ENCODE results near the gene MLN.

DNA sequence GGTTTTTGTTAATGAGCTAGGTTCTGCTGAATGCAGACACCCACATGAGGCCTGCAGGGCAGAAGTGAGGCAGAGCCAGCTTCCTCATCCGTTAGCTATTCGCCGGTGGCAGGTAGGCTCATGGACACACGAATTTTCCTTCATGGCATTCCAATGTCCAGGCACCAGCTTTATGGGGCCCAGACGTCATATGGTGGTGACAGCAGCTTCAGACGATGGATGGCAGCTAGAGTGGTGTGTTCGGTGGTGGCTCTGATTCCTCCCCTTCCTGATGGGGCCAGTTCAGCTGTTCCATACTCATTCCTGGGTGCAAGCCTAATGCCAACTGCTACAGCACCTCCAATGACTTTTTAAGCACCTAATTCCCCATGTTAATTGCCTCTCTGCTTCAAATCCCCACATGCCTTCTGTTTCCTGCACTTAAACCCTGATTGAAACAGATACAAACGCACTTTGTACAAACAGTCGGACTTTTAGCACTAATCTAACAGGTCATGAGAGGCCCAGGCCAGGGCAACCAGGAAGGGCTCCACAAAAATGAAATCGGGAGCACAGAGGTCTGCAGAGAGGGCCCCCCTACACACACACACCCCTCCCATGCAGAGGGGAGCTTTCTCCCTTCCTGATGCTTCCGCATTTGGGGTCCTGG is 35.7 kb upstream of the MLN start:
- TF ChIP-seq CTCF (IDR thresholded peaks at IDR 0.05) (no peak), POLR2A (IDR thresholded peaks at IDR 0.05) (no peak)

Measured in thyroid gland (tissue), 4 donors.